Activated T-cell treated with anti-CD3 and anti-CD28 coated beads, Interleukin-2, amount 50 U/mL, for 72 hours (primary cell): ENCODE measurements around the gene FANCD2OS. TPM values are rescaled to one million over a fixed set of nuclear protein-coding genes. Genes with fewer than 3 reads are reported as not detected.
"Not testable (repeated sequence)": the region's sequence is repeated elsewhere in the genome, so short reads cannot be mapped to it uniquely, and the experiment has no call there.

Experiments
- ATAC-seq, 2 donors: fragments of 150-1000 bp; cut with Tn5 transposase; replicated peaks in 1 of 2; 2 replicates each; pipeline ENCODE4 v1.10.0; 2021; ENCODE audit warnings: moderate library complexity in 2 of 2, mild to moderate bottlenecking in 1 of 2
- DNase-seq, 2 donors: peaks; one replicate each; pipeline ENCODE4 v3.0.0; 2021 to 2022; ENCODE audit warnings: mixed read lengths in 1 of 2
- H3K27ac Mint-ChIP-seq: one replicate; pipeline ENCODE4 v1.8.0; 2022; ENCODE audit warnings: mild to moderate bottlenecking, moderate library complexity, mixed read lengths
- H3K27me3 Mint-ChIP-seq: one replicate; pipeline ENCODE4 v1.8.0; 2022; ENCODE audit warnings: low read depth, mixed read lengths
- H3K36me3 Mint-ChIP-seq, 2 donors: one replicate each; pipeline ENCODE4 v1.8.0; 2022; ENCODE audit warnings: mixed read lengths in 2 of 2, mild to moderate bottlenecking in 1 of 2; ENCODE audit not compliant: insufficient read depth in 2 of 2
- H3K4me1 Mint-ChIP-seq: one replicate; pipeline ENCODE4 v1.8.0; 2022; ENCODE audit warnings: low read depth, mixed read lengths
- H3K4me3 Mint-ChIP-seq, 2 donors: one replicate each; pipeline ENCODE4 v1.8.0; 2022; ENCODE audit warnings: mild to moderate bottlenecking in 2 of 2, mixed read lengths in 2 of 2, moderate library complexity in 2 of 2
- H3K9me3 Mint-ChIP-seq, 2 donors: one replicate each; pipeline ENCODE4 v1.8.0; 2022; ENCODE audit warnings: mixed read lengths in 2 of 2
- total RNA-seq, 2 donors: library from RNA; stranded (reverse); gene quantifications; one replicate each; pipeline ENCODE4 v1.2.3, GENCODE V29; 2022

FANCD2OS gene
- total RNA-seq, 2 donors from 2014 or later = not detected

DNA sequence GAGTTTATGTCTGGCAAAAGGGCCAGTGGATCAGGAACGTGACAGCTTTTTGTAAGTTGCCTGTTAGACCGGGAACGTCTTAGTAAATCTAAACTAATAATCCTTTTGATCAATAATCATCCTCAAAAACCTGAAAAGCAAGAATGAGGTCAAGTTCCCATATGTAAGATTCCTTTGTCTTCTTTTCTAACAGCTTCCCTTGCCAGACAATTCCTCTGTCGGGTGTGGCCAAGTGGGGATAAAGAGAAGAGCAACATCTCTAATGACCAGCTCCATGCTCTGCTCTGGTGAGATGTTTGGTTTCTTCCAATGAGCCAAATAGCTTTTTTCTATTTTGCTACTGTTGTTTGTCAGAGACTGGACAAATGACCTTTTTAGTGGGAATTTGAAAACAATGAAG, 19.8 kb downstream of the FANCD2OS start:
- no peak overlapping the region for H3K4me3 Mint-ChIP-seq
- ATAC-seq (no peak), DNase-seq (no peak)
- H3K9me3 Mint-ChIP-seq = no peaks in the 10 kb centered on the region
- H3K27ac Mint-ChIP-seq = no peak overlapping the region
- H3K4me1 Mint-ChIP-seq = no peaks in the 10 kb centered on the region
- peaks cover 12 to 45% of the 10 kb centered on the region in 2 donors for H3K36me3 Mint-ChIP-seq
- H3K27me3 Mint-ChIP-seq = no peaks in the 10 kb centered on the region

- Mint-ChIP-seq H3K27ac (no peak overlapping the region), H3K4me1 (no peaks in the 10 kb centered on the region), H3K9me3 (no peaks in the 10 kb centered on the region), H3K36me3 (peaks cover 14 to 51% of the 10 kb centered on the region in 2 donors), H3K27me3 (no peaks in the 10 kb centered on the region), H3K4me3 (no peak overlapping the region)
- DNase-seq (no peak), ATAC-seq (no peak)
Observed at GRCh38 chr3:10085738-10086137, 22.3 kb downstream of the FANCD2OS start.

GRCh38 chr3:10081871-10082270, 26.2 kb downstream of the FANCD2OS start:
- DNase-seq (no peak), ATAC-seq (no peak)
- H3K9me3 Mint-ChIP-seq = no peaks in the 10 kb centered on the region
- H3K36me3 Mint-ChIP-seq = peaks cover 8 to 36% of the 10 kb centered on the region in 2 donors
- no peaks in the 10 kb centered on the region for H3K27me3 Mint-ChIP-seq
- H3K27ac Mint-ChIP-seq = no peak overlapping the region
- no peaks in the 10 kb centered on the region for H3K4me1 Mint-ChIP-seq
- H3K4me3 Mint-ChIP-seq = no peak overlapping the region

GRCh38 chr3:10074666-10075065, 33.4 kb downstream of the FANCD2OS start:
- no peak for DNase-seq
- Mint-ChIP-seq H3K4me3 (no peak overlapping the region), H3K27ac (no peak overlapping the region), H3K27me3 (no peaks in the 10 kb centered on the region), H3K9me3 (no peaks in the 10 kb centered on the region), H3K36me3 (peaks cover 1 to 16% of the 10 kb centered on the region in 2 donors), H3K4me1 (no peaks in the 10 kb centered on the region)
- no peak for ATAC-seq

DNA sequence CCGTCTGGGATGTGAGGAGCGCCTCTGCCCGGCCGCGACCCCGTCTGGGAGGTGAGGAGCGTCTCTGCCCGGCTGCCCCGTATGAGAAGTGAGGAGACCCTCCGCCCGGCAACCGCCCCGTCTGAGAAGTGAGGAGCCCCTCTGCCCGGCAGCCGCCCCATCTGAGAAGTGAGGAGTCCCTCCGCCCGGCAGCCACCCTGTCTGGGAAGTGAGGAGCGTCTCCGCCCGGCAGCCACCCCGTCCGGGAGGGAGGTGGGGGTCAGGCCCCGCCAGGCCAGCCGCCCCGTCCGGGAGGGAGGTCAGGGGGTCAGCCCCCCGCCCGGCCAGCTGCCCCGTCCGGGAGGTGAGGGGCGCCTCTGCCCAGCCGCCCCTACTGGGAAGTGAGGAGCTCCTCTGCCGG, 38.0 kb downstream of the FANCD2OS start:
- H3K36me3 Mint-ChIP-seq = peaks cover 18 to 41% of the 10 kb centered on the region in 2 donors
- H3K4me3 Mint-ChIP-seq, DNase-seq, H3K27ac Mint-ChIP-seq, H3K27me3 Mint-ChIP-seq, H3K4me1 Mint-ChIP-seq, ATAC-seq, H3K9me3 Mint-ChIP-seq: not testable (repeated sequence)

DNA sequence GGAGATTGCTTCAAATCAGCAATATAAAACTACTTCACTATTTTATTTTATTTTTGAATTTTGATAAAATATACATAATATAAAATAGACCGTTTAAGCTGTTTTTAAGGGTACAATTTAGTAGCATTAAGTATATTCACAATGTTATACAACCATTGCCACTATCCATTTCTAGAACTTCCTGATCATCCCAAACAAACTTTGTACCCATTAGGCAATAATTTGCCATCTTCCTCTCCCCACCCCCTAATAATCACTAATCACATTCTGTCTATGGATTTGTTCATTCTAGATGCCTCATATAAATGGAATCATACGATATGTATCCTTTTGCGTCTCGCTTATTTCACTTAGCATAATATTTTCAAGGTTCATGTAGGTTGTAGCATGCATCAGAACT, 53.0 kb downstream of the FANCD2OS start:
- H3K9me3 Mint-ChIP-seq = no peaks in the 10 kb centered on the region
- no peak overlapping the region for H3K27ac Mint-ChIP-seq
- H3K4me3 Mint-ChIP-seq = no peak overlapping the region
- no peak for ATAC-seq
- DNase-seq = no peak
- H3K27me3 Mint-ChIP-seq = no peaks in the 10 kb centered on the region
- no peaks in the 10 kb centered on the region for H3K4me1 Mint-ChIP-seq
- H3K36me3 Mint-ChIP-seq = peaks cover 17 to 39% of the 10 kb centered on the region in 2 donors

Other genes starting within 250 kb of the FANCD2OS start
- gene CIDEC, start 228.0 kb downstream of the FANCD2OS start, total RNA-seq = under 1 TPM in 1 of 2 donors, not detected in 1; 0.65 TPM
- gene JAGN1, start 217.6 kb downstream of the FANCD2OS start, total RNA-seq = 10 to 100 TPM; 34.6 to 39.4 TPM
- 1 to 10 TPM in 1 of 2 donors, under 1 TPM in 1; 0.94 to 5.5 TPM for gene IL17RE, start 205.4 kb downstream of the FANCD2OS start, total RNA-seq
- under 1 TPM; 0.41 to 0.93 TPM for gene IL17RC, start 191.2 kb downstream of the FANCD2OS start, total RNA-seq
- gene CRELD1, start 174.4 kb downstream of the FANCD2OS start, total RNA-seq = 10 to 100 TPM; 18.8 to 25.3 TPM
- gene PRRT3, start 155.8 kb downstream of the FANCD2OS start, total RNA-seq = 10 to 100 TPM in 1 of 2 donors, 1 to 10 TPM in 1; 7.9 to 14.5 TPM
- gene EMC3, start 121.4 kb downstream of the FANCD2OS start, total RNA-seq = 10 to 100 TPM; 45.3 to 48.7 TPM
- 10 to 100 TPM; 77.2 to 81.2 TPM for gene FANCD2, start 81.8 kb downstream of the FANCD2OS start, total RNA-seq
- 10 to 100 TPM; 89.0 to 89.3 TPM for gene BRK1, start 7.4 kb upstream of the FANCD2OS start, total RNA-seq
- 10 to 100 TPM; 61.1 to 61.7 TPM for gene VHL, start 33.5 kb upstream of the FANCD2OS start, total RNA-seq
- 10 to 100 TPM in 1 of 2 donors, 1 to 10 TPM in 1; 9.4 to 11.8 TPM for gene IRAK2, start 56.7 kb upstream of the FANCD2OS start, total RNA-seq
- 10 to 100 TPM; 40.8 to 49.8 TPM for gene TATDN2, start 140.2 kb upstream of the FANCD2OS start, total RNA-seq
- 1 to 10 TPM in 1 of 2 donors, under 1 TPM in 1; 0.43 to 1.3 TPM for gene GHRL, start 184.7 kb upstream of the FANCD2OS start, total RNA-seq
- 10 to 100 TPM; 84.0 to 88.5 TPM for gene SEC13, start 212.9 kb upstream of the FANCD2OS start, total RNA-seq